Erythroblast (primary cell): ENCODE measurements around the gene NEB.

Experiments
- GATA1 ChIP-seq: IDR thresholded peaks from 2 replicates; pipeline ENCODE4 v1.6.1; 2011; ENCODE audit warnings: low read depth, mild to moderate bottlenecking, control low read depth, low read length, moderate library complexity
- POLR2A ChIP-seq: IDR thresholded peaks from 2 replicates; pipeline ENCODE4 v1.6.1; 2011; ENCODE audit warnings: mild to moderate bottlenecking, low read length

GRCh38 chr2:151570191-151570590, 164.1 kb downstream of the NEB start:
- TF ChIP-seq POLR2A (no peak), GATA1 (no peak)
